Activated gamma-delta T cell (primary cell): Measurements from ENCODE around the gene HMX2.
"Not testable (repeated sequence)": the region's sequence is repeated elsewhere in the genome, so short reads cannot be mapped to it uniquely, and the experiment has no call there.

ENCODE experiments used
- DNase-seq: peaks from one replicate; lab custom pipeline; 2025; lab: John Stamatoyannopoulos, UW

The HMX2 gene

GRCh38 chr10:123150986-123151736, 3.2 kb downstream of the HMX2 start:
- no peak for DNase-seq

- no peak for DNase-seq
Measured at GRCh38 chr10:123151737-123152135, 3.8 kb downstream of the HMX2 start.

GRCh38 chr10:123153486-123154091, 5.7 kb downstream of the HMX2 start:
- DNase-seq = no peak

- DNase-seq = peak; percentile 66
Measured at GRCh38 chr10:123154092-123154710, 6.3 kb downstream of the HMX2 start, which contains the start of gene BUB3. TSS of gene BUB3 (plus strand) at chr10:123154402. CDS start at chr10:123154918, 516 bp downstream.

GRCh38 chr10:123154711-123155505, 7.0 kb downstream of the HMX2 start:
- peak; percentile 46 for DNase-seq

- no peak for DNase-seq
Measured at GRCh38 chr10:123156078-123156477, 8.1 kb downstream of the HMX2 start.

- DNase-seq = no peak
Measured at GRCh38 chr10:123157210-123157609, 9.3 kb downstream of the HMX2 start.

- DNase-seq = no peak
Measured at GRCh38 chr10:123158682-123159081, 10.7 kb downstream of the HMX2 start.

- DNase-seq = no peak
Measured at GRCh38 chr10:123160311-123160980, 12.5 kb downstream of the HMX2 start.

- no peak for DNase-seq
Measured at GRCh38 chr10:123164319-123164718, 16.4 kb downstream of the HMX2 start.

GRCh38 chr10:123165445-123166072, 17.6 kb downstream of the HMX2 start:
- DNase-seq = no peak

GRCh38 chr10:123166618-123167017, 18.7 kb downstream of the HMX2 start:
- no peak for DNase-seq

- DNase-seq = no peak
Measured at GRCh38 chr10:123170961-123171360, 23.0 kb downstream of the HMX2 start.

GRCh38 chr10:123171616-123172015, 23.7 kb downstream of the HMX2 start:
- DNase-seq = not testable (repeated sequence)

- no peak for DNase-seq
Measured at GRCh38 chr10:123175389-123176387, 27.8 kb downstream of the HMX2 start.

- DNase-seq = not testable (repeated sequence)
Measured at GRCh38 chr10:123178390-123178789, 30.5 kb downstream of the HMX2 start.

- no peak for DNase-seq
Measured at GRCh38 chr10:123180101-123181090, 32.5 kb downstream of the HMX2 start.

GRCh38 chr10:123183724-123184123, 35.8 kb downstream of the HMX2 start:
- no peak for DNase-seq

GRCh38 chr10:123187781-123188180, 39.8 kb downstream of the HMX2 start:
- DNase-seq = no peak
